ENCODE measurements around the gene SRGAP1.

- TF ChIP-seq TAF1 (IDR thresholded peaks at IDR 0.05; ENCODE audit: borderline replicate concordance, low read depth, low read length): no peak
- no peak for TF ChIP-seq POLR2A (IDR thresholded peaks at IDR 0.05; ENCODE audit: low read depth, low read length)
Measured at GRCh38 chr12:63978519-63978918, 134.0 kb downstream of the SRGAP1 start.
